ENCODE measurements around the gene CTNNA3.
"Not testable (repeated sequence)": the region's sequence is repeated elsewhere in the genome, so short reads cannot be mapped to it uniquely, and the experiment has no call there.

CTNNA3 gene

GRCh38 chr10:66472156-66472555 lies 1223.8 kb downstream of the CTNNA3 start:
- DNase-seq: no peak

GRCh38 chr10:66467042-66467441 lies 1229.0 kb downstream of the CTNNA3 start:
- DNase-seq: no peak

- no peak for DNase-seq
Measured at GRCh38 chr10:66466622-66467021, 1229.4 kb downstream of the CTNNA3 start.

- DNase-seq: no peak
Measured at GRCh38 chr10:66463611-66464010, 1232.4 kb downstream of the CTNNA3 start.

- DNase-seq: no peak
Measured at GRCh38 chr10:66457629-66458028, 1238.4 kb downstream of the CTNNA3 start.

- no peak for DNase-seq
Measured at GRCh38 chr10:66455304-66455703, 1240.7 kb downstream of the CTNNA3 start.

GRCh38 chr10:66440568-66440967 lies 1255.4 kb downstream of the CTNNA3 start:
- no peak for DNase-seq

- no peak for DNase-seq
Measured at GRCh38 chr10:66414943-66415342, 1281.1 kb downstream of the CTNNA3 start.

GRCh38 chr10:66405566-66405965 lies 1290.4 kb downstream of the CTNNA3 start:
- DNase-seq: no peak

GRCh38 chr10:66398669-66399068 lies 1297.3 kb downstream of the CTNNA3 start:
- DNase-seq: no peak

- no peak for DNase-seq
Measured at GRCh38 chr10:66394342-66395063, 1301.5 kb downstream of the CTNNA3 start.

GRCh38 chr10:66390926-66391325 lies 1305.1 kb downstream of the CTNNA3 start:
- no peak for DNase-seq

GRCh38 chr10:66381045-66381444 lies 1315.0 kb downstream of the CTNNA3 start:
- no peak for DNase-seq

- DNase-seq: no peak
Measured at GRCh38 chr10:66378117-66378876, 1317.7 kb downstream of the CTNNA3 start.

- DNase-seq: no peak
Measured at GRCh38 chr10:66368146-66368545, 1327.8 kb downstream of the CTNNA3 start.

- DNase-seq: no peak
Measured at GRCh38 chr10:66366163-66366562, 1329.8 kb downstream of the CTNNA3 start.

GRCh38 chr10:66365686-66366085 lies 1330.3 kb downstream of the CTNNA3 start:
- no peak for DNase-seq

GRCh38 chr10:66362522-66362921 lies 1333.5 kb downstream of the CTNNA3 start:
- no peak for DNase-seq

- not testable (repeated sequence) for DNase-seq
Measured at GRCh38 chr10:66353822-66354221, 1342.2 kb downstream of the CTNNA3 start.

GRCh38 chr10:66353422-66353821 lies 1342.6 kb downstream of the CTNNA3 start:
- DNase-seq: no peak

- DNase-seq: no peak
Measured at GRCh38 chr10:66350622-66351399, 1345.2 kb downstream of the CTNNA3 start.

- DNase-seq: no peak
Measured at GRCh38 chr10:66349726-66350125, 1346.3 kb downstream of the CTNNA3 start.

GRCh38 chr10:66349076-66349475 lies 1346.9 kb downstream of the CTNNA3 start:
- no peak for DNase-seq

- DNase-seq: no peak
Measured at GRCh38 chr10:66337211-66337610, 1358.8 kb downstream of the CTNNA3 start.
